GM21367 (cell line): ENCODE results near the gene IRX5.

Source experiments
- ATAC-seq: cut with Tn5 transposase; IDR thresholded peaks from one replicate; pipeline ENCODE4 v1.9.1; 2021; ENCODE audit not compliant: unreplicated experiment

Gene IRX5

DNA sequence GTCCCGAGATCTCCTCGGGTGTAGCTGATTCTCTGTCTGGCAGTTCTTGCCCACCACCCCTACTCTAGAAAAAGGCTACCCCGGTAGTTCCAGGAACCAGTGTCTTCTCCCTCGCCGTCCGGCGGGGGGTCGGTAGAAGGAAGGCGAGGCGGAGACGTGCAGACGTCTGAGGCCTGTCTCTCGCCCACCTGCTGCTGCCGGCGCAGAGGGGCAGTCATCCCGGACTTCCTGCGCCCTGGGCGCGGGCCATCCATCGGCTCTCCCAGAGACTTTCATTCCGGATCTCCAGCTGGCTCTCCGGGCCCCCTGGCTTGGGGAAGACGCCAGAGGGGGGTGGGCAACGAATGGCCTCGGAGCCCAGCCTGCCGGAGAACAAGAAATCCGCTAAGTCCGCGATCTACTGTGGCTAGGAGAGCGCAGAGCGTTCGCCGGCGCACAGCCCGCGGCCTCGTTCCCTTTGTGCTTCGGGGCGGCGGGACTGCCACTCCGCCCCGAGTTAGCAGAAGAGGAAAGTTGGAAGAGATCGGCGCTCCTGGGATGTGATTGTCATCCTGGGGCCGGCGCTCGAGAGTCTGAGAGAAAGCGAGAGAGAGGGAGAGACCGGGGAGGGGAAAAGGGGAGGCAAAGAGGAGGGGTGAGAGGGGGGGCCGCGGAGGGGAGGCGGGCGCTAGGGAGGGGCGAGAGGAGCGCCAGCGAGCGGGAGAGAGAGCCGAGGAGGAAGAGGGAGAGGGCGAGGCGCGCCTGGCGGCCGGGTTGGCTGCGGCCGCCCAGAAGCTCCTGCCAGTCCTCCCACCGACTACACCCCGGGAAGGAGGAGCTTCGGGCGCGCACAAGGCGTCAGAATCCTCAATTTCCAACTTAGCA, at the start of gene IRX5:
IRX5 (plus strand) TSS at position 861 of the 864 bp plus-strand sequence. CDS start 334 bp downstream, outside the sequence.
- no peak for ATAC-seq

DNA sequence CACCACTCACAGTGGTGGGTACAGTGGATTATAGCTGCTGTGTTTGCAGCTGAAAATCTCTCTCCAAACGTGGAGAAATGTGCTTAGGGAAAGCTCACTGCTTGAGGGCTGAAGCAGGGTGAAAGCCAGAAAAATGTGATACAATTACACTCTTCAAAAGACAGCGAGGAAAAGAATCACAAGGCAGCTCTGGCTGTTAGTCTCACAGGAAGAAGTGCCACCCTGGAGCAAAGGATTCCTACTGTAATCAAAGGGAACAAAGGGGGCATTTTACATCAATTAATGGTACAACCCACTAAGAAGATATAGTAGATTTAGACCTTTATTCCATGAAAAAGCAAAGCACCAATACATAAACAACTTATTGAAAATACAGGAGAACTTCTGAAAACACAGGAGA, 48.1 kb upstream of the IRX5 start:
- ATAC-seq, result no peak

DNA sequence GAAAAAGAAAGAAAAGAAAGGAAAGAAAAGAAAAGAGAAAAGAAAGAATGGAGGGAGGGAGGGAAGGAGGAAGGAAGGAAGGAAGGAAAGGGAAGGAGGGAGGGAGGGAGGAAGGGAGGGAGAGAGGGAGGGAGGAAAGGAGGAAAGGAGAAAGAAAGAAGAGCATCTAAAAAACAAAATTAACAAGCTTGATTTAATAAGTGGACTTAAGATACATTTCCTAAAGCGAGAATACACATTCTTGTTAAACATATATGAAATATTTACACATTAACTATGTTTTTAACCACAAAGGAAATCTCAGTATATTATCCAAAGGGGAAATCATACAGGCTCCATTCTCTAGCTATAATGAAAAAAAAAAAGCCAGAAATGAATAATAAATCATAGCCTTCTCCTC, 47.3 kb upstream of the IRX5 start:
- ATAC-seq, result no peak

DNA sequence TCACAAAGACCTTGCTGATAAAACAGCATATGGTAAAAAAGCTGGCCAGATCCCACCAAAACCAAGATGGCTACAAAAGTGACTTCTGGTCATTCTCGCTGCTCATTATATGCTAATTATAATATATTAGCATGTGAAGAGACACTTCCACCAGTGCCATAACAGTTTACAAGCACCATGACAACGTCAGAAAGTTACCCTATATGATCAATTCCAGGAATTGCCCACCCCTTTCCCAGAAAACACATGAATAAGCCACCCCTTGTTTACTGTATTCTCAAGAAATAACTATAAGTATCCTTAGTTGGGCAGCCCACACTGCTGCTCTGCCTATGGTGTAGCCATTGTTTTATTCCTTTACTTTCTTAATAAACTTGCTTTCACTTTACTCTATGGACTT, 44.6 kb upstream of the IRX5 start:
- no peak for ATAC-seq

DNA sequence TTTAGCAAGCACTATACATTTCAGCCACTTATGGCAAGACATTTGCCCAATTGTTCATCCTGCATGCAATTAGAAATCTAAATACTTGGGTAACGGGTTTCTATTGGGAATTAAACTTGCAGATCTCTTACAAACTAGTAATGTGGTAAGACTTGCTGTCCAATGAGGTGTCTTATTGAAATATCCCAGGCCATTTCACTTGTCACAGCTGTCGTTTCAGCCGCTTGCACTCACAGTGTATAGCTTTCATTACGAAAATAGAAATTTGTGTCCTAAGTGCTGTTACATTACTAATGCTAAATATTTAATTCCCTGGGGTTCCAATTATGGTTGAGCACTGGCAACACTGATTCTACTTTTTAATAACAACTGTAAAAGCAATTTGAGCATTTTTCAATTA, 40.3 kb upstream of the IRX5 start:
- ATAC-seq, result no peak

DNA sequence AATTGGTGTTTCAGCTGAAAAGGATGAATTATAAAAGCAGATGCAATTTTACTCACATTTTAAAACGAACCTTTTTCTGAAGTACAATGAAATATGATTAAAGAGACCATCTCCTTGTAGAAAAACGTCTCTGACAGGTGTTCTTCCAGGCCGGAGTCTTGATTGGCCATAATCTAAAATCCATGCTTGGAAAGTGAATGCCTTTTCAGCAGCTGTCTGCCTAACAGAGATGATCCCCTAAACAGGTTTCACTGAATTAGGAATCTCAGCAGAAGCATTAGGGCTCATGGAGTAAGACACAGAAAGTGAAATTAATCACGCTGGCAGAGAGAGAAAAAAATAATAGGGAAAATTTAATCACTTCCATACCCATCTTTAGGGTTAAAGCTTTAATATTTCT, 39.3 kb upstream of the IRX5 start:
- no peak for ATAC-seq

DNA sequence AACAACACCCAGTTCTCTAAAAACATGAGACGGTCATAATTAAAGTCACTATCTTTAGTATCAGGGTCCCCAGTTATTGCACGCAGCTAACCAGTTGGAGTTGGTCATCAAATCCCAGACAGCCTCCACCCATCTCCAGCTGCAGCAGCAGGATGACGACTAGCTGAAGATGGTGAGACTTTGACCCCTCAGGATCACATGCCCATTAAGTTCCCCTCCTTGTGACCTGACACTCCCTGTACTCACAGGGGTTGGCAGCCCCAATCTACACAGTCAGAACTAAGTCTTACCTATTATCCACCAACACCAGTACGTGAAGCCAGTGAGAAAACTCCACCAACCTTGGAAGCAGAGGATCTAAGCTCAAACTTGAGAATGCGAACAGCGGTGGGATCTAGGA, 37.7 kb upstream of the IRX5 start:
- ATAC-seq, result no peak

DNA sequence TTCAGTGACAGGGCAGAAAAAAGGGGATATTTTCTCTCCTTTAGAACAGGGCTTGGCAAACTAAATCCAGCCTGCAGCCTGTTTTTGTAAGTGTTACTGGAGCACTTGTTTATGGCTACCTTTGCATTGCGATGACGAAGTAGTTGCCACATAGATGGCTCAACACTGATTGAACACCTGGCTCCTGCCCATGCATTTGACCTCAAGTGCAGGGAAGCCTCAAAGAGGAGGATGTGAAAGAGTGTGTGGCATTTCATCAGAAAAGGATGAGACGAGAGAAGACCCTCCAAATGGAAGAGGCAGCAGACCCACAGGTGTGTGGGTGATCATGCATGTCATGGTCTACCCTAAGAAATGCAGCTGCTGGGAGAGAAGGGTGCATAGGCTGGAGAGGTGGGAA, 32.7 kb upstream of the IRX5 start:
- ATAC-seq, result no peak

DNA sequence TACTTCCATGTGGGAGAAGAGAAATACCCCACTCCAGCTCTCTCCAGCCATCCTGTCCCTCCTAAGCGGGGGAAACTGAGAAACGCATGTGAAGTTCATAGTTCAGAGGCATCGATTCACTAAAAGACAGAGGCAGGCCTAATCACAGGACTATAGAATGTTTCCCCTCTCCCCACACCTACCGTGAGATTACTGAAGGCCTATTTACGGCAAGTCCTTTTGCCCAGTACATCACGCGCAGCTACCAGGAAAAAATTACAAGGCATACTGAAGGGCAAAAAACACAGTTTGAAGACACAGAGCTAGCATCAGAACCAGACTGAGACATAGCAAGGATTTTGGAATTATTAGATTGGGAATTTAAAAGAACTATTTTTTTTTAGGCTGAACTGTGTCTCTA, 29.1 kb upstream of the IRX5 start:
- ATAC-seq, result no peak

DNA sequence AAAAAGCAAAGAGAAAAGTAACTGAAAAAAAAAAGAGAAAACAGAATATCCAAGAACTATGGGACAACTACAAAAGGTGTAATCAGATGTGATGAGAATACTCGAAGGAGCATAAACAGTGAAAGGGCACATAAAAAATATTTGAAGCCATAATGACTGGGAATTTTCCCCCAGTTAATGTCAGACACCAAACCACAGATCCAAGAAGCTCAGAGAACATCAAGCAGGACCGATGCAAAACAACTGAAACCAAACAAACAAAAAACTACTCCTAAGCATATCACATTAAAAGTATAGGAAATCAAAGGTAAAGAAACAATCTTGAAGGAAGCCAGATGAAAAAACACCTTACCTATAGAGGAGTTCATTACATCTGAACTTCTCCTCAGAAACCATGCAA, 27.6 kb upstream of the IRX5 start:
- no peak for ATAC-seq

DNA sequence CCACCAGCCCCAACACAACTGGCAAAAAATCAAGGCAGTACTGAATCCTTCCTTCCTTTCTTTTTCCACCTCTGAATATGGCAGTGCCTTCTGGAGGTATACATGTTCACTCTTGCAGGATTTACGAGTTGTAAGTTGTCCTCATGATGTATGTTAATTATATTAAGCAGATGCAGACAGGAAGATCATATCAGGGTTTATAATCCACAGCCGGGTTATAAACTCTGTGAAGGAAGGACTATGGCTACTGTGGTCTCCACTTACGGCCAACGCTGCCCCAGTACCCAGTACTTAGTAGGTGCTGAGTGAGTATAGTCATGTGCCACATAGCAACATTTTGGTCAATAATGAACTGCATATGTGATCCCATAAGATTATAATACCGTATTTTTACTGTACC, 19.6 kb upstream of the IRX5 start:
- no peak for ATAC-seq

DNA sequence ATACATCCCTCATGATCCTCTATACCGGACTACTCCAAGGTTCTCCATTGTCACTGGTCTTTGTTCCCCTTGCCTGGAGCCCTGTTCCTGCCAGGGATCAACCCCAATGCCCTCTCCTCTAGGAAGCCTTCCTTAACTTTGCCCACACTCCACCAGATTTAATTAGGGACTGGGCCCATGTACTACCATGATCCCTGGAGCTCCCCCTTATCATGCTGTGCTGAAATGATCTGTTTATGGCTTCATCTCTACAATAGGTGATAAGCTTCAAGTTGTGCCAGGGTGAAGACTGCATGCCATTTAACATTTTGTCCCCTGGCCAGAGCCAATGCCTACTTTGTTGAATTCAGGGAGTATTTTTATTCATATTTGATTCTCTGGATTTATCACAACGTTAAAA, 17.9 kb upstream of the IRX5 start:
- ATAC-seq, result no peak

DNA sequence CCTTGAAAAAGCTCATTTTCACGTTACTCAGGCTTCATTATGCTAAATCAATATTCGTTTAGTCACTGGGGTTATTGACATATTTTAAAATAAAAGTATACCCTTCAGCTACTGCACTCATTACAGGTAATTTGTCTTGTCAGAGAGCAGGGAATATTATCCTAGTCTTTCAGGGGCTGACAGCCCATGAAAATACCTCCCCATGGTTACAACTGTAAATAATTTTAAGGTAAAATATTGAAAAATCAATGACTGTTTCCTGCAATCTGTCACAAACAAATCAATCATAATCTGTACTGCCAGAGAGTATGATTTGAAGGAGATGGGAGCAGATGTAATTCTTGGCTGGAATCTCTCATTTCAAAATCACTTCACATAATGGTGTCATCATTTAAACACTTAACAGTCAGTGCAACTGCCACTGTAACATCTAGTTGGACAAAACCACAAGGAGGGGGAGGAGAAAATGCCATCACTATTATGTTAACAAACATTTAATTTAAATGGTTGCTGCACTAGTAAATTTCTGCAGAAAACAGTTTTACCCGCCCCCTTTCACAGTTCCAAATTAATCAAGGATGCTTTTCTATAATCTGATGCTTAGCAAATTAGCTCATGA, 9.3 kb upstream of the IRX5 start:
- no peak for ATAC-seq

DNA sequence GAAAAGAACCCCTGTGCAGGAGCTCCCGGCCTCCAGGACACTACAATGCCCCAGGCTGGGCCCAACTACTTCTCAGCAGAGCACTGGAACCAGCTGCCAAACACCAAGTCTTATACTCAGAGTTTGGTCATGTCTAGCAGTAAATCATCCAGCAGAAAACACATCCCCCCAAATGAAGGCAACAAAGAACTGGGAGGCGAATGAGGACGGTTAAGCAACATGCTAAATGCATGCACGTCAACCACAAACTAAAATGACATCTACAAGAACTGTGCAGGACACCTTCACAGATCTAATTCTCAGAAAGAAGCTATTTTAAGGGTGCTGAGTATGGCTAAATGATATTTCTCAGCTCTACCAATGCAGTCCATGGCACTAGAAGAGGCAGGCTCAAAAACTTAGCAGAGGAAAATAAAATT, 7.6 kb upstream of the IRX5 start:
- no peak for ATAC-seq

DNA sequence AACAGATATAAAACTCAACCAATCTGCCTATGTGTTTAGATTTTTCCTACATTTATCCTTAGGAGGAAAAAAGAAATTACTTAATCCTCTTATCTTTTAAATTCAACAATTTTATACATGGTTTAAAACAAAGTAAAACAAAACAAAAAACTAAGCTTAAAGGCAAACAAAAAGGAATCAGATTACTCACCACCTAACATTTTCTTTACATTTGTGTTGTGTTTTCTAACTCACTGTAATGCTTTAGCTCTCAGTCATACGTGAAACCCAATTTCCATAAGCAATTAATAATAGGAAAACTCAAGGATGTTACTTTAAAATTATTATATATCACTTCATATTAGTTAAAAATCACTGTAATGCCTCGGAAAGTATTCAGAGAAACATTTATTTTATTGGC, 6.7 kb upstream of the IRX5 start:
- no peak for ATAC-seq

DNA sequence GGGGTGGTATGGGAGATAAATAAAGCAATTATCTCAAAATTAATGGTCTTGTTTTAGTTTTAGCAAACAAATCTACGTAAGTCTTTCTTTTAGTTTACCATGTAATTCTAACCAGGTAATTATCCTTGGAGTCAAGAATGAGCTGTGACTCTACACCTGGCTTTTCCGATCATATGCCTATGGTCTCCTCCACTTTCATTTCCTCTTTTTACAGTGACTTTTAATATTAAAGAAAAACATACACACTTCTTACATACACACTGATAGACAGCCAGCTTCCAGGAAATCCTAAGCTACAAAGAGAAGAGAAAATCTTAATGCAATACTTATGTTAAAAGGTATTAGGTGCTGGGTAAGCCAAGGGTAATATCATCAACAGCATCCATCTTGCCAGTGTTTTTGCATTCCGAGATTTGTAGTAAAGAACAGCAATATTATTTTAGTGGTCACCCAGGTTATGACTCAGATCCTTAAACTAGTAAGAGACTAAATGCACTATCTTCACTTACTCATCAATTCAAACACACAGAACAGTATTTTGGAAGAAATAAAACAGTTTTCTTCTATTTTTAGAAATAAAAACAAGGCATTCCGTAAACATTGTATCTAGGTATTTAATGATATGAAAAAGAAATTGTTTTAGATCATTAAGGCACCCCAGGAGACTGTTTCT, 4.4 kb upstream of the IRX5 start:
- no peak for ATAC-seq

DNA sequence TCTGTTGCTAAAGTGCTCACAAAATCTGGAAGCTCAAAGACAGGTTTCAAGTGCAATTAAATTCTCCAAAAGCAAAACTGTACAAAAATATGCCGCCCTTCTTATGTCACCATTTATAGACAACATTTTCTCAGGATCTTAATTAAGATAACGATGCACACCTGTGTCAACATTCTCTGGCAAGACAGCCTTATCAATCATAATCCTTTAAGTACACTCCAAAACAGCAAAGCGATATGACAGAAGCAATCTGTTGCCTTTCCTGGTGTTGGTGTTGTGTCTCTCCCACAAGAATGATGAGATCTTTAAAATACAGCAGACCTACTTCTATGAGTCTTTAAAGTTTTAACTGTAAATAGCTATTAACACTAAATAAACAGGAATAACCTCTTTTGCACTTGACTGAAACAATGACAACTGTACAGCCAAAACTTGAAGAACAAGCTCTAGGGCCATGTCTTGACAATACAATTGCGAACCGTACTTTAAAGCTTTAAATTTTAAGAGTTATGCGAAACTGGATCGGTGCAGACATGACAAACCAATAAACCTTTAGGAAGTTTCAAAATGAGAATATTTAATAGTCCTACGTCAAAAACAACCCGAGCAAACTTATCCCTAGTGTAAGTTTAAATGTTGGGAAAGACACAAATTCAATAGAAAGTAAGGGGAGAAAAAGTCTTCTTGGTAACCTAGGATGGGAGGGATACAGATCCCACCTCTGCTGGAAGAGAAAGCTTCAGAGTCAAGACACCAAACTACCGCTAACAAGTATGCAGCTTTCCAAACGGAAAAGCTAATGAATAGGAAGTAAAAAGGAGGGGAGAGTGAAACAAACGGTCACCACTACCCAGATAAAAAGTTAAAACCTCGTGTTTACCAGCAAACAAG, 3.3 kb upstream of the IRX5 start:
- ATAC-seq, result no peak

DNA sequence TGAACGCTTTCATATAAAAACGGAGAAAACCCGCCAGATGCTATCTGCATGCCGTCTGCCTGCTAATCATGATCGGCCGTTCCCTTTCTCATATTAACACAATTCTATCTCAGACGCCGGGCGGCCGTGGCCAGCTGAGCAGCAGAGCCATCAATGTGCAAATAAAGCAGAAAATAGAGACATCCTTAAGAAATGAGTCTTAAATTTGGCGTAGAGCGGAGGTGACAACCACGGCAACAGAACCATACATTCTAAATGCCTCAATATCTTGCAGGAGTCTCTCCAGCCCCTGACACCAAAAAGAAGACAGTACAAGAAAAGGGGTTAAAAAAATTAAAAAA, 2.7 kb upstream of the IRX5 start:
- ATAC-seq, result no peak

DNA sequence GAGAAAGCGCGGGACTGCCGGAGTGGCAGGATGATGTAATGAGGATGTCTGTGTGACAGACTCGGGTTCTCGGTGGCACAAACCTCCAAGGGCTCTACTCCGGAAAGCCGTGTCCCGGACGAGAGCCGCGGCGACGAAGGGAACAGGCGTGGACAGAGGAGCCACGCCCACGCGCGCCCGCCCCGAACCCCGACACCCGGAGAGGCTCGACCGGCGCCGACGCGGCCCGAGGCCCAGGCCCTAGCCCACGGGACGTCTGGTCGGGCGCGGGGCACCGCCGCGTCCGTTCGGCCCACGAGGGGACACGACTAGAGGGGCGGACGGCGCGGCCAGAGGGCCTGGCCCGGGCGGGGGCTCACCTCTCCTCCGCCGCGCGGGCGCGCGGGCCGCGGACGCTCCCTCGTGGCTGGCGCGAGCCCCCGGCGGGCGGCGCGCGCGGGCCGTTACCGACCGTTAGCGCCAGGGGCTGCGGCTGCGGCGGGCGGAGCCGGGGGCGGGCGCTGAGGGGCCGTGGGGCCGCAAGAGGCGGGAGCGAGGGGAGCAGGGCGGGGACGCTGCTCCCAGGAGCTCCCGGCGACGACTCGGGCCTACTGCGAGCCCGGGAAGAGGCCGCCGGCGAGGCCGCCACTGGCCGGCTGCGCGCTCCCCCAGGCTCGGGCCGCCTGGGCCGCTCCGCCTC, 2.1 kb upstream of the IRX5 start:
- ATAC-seq, result peak; percentile 39

DNA sequence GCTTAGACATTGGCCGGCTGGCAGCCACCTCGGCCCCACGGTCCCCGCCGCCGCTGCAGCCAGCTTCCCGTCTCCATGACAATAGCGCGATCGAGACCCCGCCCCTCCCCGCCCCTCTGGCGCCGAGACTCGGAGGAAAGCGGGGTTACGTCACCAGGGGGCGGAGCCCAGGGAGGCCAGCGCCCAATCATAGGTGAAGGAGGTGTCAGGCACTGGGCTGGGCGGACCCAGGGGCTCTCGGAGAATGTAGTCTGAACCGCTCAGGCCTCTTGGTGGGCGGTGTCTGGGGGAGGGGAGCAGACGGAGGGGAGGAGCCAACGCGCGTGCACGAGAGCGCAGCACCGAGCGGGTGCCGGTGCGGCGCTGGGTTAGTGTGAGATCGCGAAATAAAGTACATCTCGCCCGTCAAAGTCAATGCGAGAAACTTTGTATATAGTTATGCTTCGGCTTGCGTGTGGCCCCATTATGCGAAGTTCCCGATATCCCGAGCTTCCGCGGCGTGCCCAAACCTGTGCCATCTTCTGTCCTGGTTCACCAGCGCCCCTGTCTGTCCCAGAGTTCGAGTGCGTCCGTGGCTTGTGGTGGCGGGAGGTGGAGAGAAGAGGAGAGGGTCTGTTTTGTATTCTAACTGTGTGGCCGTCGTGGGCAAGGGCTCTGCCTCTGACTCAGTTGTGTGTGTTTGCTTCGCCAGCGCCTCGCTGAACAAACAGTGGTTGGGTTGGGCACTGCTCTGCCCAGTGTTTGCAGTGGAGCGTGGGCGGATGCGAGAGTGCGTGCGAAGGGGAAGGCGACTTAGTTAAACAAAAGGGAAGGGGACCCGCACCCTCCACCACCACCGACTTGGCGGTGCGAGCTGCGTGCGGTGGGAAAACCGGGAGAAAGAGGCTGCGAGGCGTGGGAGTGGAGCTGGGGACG, 1.3 kb upstream of the IRX5 start:
- ATAC-seq, result peak; percentile 85
